ENCODE results near the gene FURIN.
"Not testable (repeated sequence)": the region's sequence is repeated elsewhere in the genome, so short reads cannot be mapped to it uniquely, and the experiment has no call there.

FURIN gene

GRCh38 chr15:90844696-90845095 lies 23.7 kb upstream of the FURIN start:
- DNase-seq (ENCODE audit: low read depth in 2 of 2): no peak

GRCh38 chr15:90845201-90845949 lies 23.0 kb upstream of the FURIN start:
- peak; percentile 36 to 51 for DNase-seq (ENCODE audit: low read depth in 2 of 2)

- DNase-seq (ENCODE audit: low read depth in 2 of 2): not testable (repeated sequence)
These were observed 19.0 kb upstream of the FURIN start for GRCh38 chr15:90849424-90849823.

GRCh38 chr15:90851114-90851513 lies 17.3 kb upstream of the FURIN start:
- no peak for DNase-seq (ENCODE audit: low read depth in 2 of 2)

- no peak for DNase-seq (ENCODE audit: low read depth in 2 of 2)
These were observed 16.4 kb upstream of the FURIN start for GRCh38 chr15:90851940-90852339.

- DNase-seq (ENCODE audit: low read depth in 2 of 2): no peak
These were observed 13.2 kb upstream of the FURIN start for GRCh38 chr15:90855139-90855538.

- DNase-seq (ENCODE audit: low read depth in 2 of 2): no peak
These were observed 11.1 kb upstream of the FURIN start for GRCh38 chr15:90857337-90857736.

GRCh38 chr15:90857883-90858443 lies 10.4 kb upstream of the FURIN start:
- no peak for DNase-seq (ENCODE audit: low read depth in 2 of 2)

- no peak for DNase-seq (ENCODE audit: low read depth in 2 of 2)
These were observed 8.9 kb upstream of the FURIN start for GRCh38 chr15:90859234-90860131.

GRCh38 chr15:90860450-90860849 lies 7.9 kb upstream of the FURIN start:
- no peak for DNase-seq (ENCODE audit: low read depth in 2 of 2)

GRCh38 chr15:90860942-90861675 lies 7.3 kb upstream of the FURIN start:
- no peak for DNase-seq (ENCODE audit: low read depth in 2 of 2)

- no peak for DNase-seq (ENCODE audit: low read depth in 2 of 2)
These were observed 5.9 kb upstream of the FURIN start for GRCh38 chr15:90862487-90862886.

GRCh38 chr15:90862964-90863778 lies 5.2 kb upstream of the FURIN start:
- DNase-seq (ENCODE audit: low read depth in 2 of 2): no peak

GRCh38 chr15:90863987-90864386 lies 4.4 kb upstream of the FURIN start:
- DNase-seq (ENCODE audit: low read depth in 2 of 2): no peak

GRCh38 chr15:90864507-90864906 lies 3.9 kb upstream of the FURIN start:
- no peak for DNase-seq (ENCODE audit: low read depth in 2 of 2)

- no peak for DNase-seq (ENCODE audit: low read depth in 2 of 2)
These were observed 2.7 kb upstream of the FURIN start for GRCh38 chr15:90865702-90866101.

- no peak for DNase-seq (ENCODE audit: low read depth in 2 of 2)
These were observed 2.1 kb upstream of the FURIN start for GRCh38 chr15:90866161-90866715.

GRCh38 chr15:90866800-90867199 lies 1.6 kb upstream of the FURIN start:
- no peak for DNase-seq (ENCODE audit: low read depth in 2 of 2)

- DNase-seq (ENCODE audit: low read depth in 2 of 2): no peak
These were observed 753 bp downstream of the FURIN start for GRCh38 chr15:90869140-90869541.

GRCh38 chr15:90869601-90870353 lies 1.4 kb downstream of the FURIN start:
- peak in 1 of 2 experiments; percentile 24 for DNase-seq (ENCODE audit: low read depth in 2 of 2)
